Naive thymus-derived CD4-positive, alpha-beta T cell (primary cell): ENCODE data around the gene PRR18. TPM values are rescaled to one million over a fixed set of nuclear protein-coding genes. Genes with fewer than 3 reads are reported as not detected.
A peak's percentile ranks its signal among the peaks of the same experiment; 100 is the strongest.

ENCODE experiments used
- ATAC-seq: fragments of 150-1000 bp; cut with Tn5 transposase; 2 replicates; pipeline ENCODE4 v1.10.0; 2021; ENCODE audit warnings: mild to moderate bottlenecking, moderate library complexity
- CTCF ChIA-PET: fragments of 350-600 bp; sonication (Branson Sonifier 250); formaldehyde crosslinking; loops from one replicate; lab custom pipeline; 2021; ENCODE audit warnings: antibody characterized with exemption; lab: Charles Lee
- POLR2A ChIA-PET: fragments of 350-600 bp; sonication (Branson Sonifier 250); formaldehyde crosslinking; loops from one replicate; lab custom pipeline; 2021; ENCODE audit warnings: antibody characterized with exemption, inconsistent platforms; lab: Charles Lee
- DNase-seq, 9 donors: peaks; one replicate each; pipeline versions ENCODE4 v3.0.0 to v3.0.0-alpha.2; 2020 to 2022; ENCODE audit warnings: mixed read lengths in 1 of 9
- H3K27ac ChIP-seq: one replicate; pipeline ENCODE4 v1.7.0; 2013; ENCODE audit warnings: mild to moderate bottlenecking, low read depth, low read length, moderate library complexity
- H3K27me3 ChIP-seq, 2 donors: one replicate each; pipeline ENCODE4 v1.7.0; 2013; ENCODE audit warnings: low read length in 2 of 2, mild to moderate bottlenecking in 2 of 2, moderate library complexity in 2 of 2; ENCODE audit not compliant: control insufficient read depth in 2 of 2, insufficient read depth in 2 of 2
- H3K36me3 ChIP-seq, 3 experiments: 1 replicate in 2 of 3; 2 replicates in 1 of 3; pipeline ENCODE4 v1.7.0; 2013; ENCODE audit warnings: low read length in 3 of 3, mild to moderate bottlenecking in 3 of 3, moderate library complexity in 1 of 3; ENCODE audit not compliant: insufficient read depth in 3 of 3, control insufficient read depth in 2 of 3
- H3K4me1 ChIP-seq, 2 donors: one replicate each; pipeline ENCODE4 v1.7.0; 2013; ENCODE audit warnings: low read length in 2 of 2, mild to moderate bottlenecking in 2 of 2, moderate library complexity in 1 of 2; ENCODE audit not compliant: control insufficient read depth in 2 of 2, insufficient read depth in 2 of 2
- H3K4me3 ChIP-seq: 2 replicates; pipeline ENCODE4 v1.7.0; 2013; ENCODE audit warnings: mild to moderate bottlenecking, low read length
- H3K9me3 ChIP-seq, 3 experiments: 1 replicate in 2 of 3; 2 replicates in 1 of 3; pipeline ENCODE4 v1.7.0; 2013; ENCODE audit warnings: low read length in 3 of 3; ENCODE audit not compliant: control insufficient read depth in 2 of 3
- H3K27ac Mint-ChIP-seq, 9 donors: one replicate each; pipeline ENCODE4 v1.8.0; 2020 to 2022; ENCODE audit warnings: mixed read lengths in 9 of 9, mild to moderate bottlenecking in 8 of 9, moderate library complexity in 5 of 9, inconsistent platforms in 2 of 9
- H3K27me3 Mint-ChIP-seq, 5 donors: one replicate each; pipeline ENCODE4 v1.8.0; 2021 to 2022; ENCODE audit warnings: mixed read lengths in 5 of 5, mild to moderate bottlenecking in 1 of 5
- H3K36me3 Mint-ChIP-seq, 5 donors: one replicate each; pipeline ENCODE4 v1.8.0; 2020 to 2022; ENCODE audit warnings: mixed read lengths in 5 of 5, mild to moderate bottlenecking in 3 of 5, inconsistent platforms in 1 of 5
- H3K4me1 Mint-ChIP-seq, 7 donors: one replicate each; pipeline ENCODE4 v1.8.0; 2020 to 2022; ENCODE audit warnings: mixed read lengths in 7 of 7, mild to moderate bottlenecking in 3 of 7, inconsistent platforms in 1 of 7
- H3K4me3 Mint-ChIP-seq, 10 donors: one replicate each; pipeline ENCODE4 v1.8.0; 2020 to 2022; ENCODE audit warnings: mild to moderate bottlenecking in 10 of 10, mixed read lengths in 10 of 10, moderate library complexity in 6 of 10, inconsistent platforms in 2 of 10
- H3K9me3 Mint-ChIP-seq, 11 donors: one replicate each; pipeline ENCODE4 v1.8.0; 2020 to 2022; ENCODE audit warnings: mixed read lengths in 11 of 11, mild to moderate bottlenecking in 4 of 11, inconsistent platforms in 1 of 11, moderate library complexity in 1 of 11
- intact Hi-C, 2 donors: fragments of 100-400 bp; cut with micrococcal nuclease; formaldehyde crosslinking; loops; one replicate each; pipeline ENCODE4 v1.15.1; 2023
- polyA plus RNA-seq, 2 donors: library from polyadenylated mRNA; unstranded; fragments of 300-500 nt; fragmentation: Illumina TruSeq; gene quantifications; one replicate each; pipeline ENCODE4 v1.2.3, GENCODE V29; 2021
- total RNA-seq, 6 experiments: library from RNA in 5 of 6; stranded (reverse) in 5 of 6; gene quantifications; 1 replicate in 5 of 6; 2 replicates in 1 of 6; pipeline ENCODE4 v1.2.3 and lab custom pipeline; 2021 to 2026

Gene PRR18
- total and polyA plus RNA-seq, 7 experiments from 2014 or later = not detected

GRCh38 chr6:166281104-166281503 lies 27.1 kb downstream of the PRR18 start:
- Histone ChIP-seq H3K27ac (no peak overlapping the region), H3K36me3 (no peaks in the 10 kb centered on the region), H3K4me1 (no peaks in the 10 kb centered on the region), H3K9me3 (no peaks in the 10 kb centered on the region), H3K27me3 (no peaks in the 10 kb centered on the region), H3K4me3 (no peak overlapping the region)
- ChIA-PET POLR2A (interaction anchor here (0.6 kb wide), 1 partner anchor 99 kb away, joined by 3 read pairs; no protein-coding TSS in a partner anchor), CTCF (interaction anchor here (0.7 to 2.1 kb wide), 2 partner anchors 119 to 244 kb away, joined by 3 to 9 read pairs; no protein-coding TSS in a partner anchor)
- ATAC-seq = no peak
- no peak overlapping the region for H3K4me3 Mint-ChIP-seq
- H3K27ac Mint-ChIP-seq = no peak overlapping the region
- H3K4me1 Mint-ChIP-seq = no peaks in the 10 kb centered on the region
- no peak for DNase-seq
- no peaks in the 10 kb centered on the region for H3K36me3 Mint-ChIP-seq
- no peaks in the 10 kb centered on the region for H3K9me3 Mint-ChIP-seq
- intact Hi-C loops = no loop called here
- peaks cover 0 to 19% (median 5%) of the 10 kb centered on the region in 5 donors for H3K27me3 Mint-ChIP-seq

- Mint-ChIP-seq H3K9me3 (no peaks in the 10 kb centered on the region), H3K27me3 (peaks cover 0 to 15% (median 5%) of the 10 kb centered on the region in 5 donors), H3K27ac (no peak overlapping the region), H3K36me3 (no peaks in the 10 kb centered on the region), H3K4me3 (no peak overlapping the region), H3K4me1 (peaks cover 0 to 7% (median 6%) of the 10 kb centered on the region in 7 donors)
- ChIA-PET POLR2A (no interaction called here), CTCF (interaction anchor here (0.6 to 1.1 kb wide), 2 partner anchors 122 to 202 kb away, joined by 3 to 5 read pairs; no protein-coding TSS in a partner anchor)
- H3K36me3 ChIP-seq = no peaks in the 10 kb centered on the region
- no peak for ATAC-seq
- intact Hi-C loops = loop anchor here (5.0 kb wide), 2 partner anchors 63 to 508 kb away; partner anchors contain the start of gene SFT2D1 (in 1 of the 2)
- H3K27ac ChIP-seq = no peak overlapping the region
- DNase-seq = no peak
- no peak overlapping the region for H3K4me3 ChIP-seq
- peaks cover 0 to 4% of the 10 kb centered on the region in 2 donors for H3K4me1 ChIP-seq
- H3K9me3 ChIP-seq = no peaks in the 10 kb centered on the region
- no peaks in the 10 kb centered on the region for H3K27me3 ChIP-seq
These were observed 28.9 kb downstream of the PRR18 start for GRCh38 chr6:166279393-166279679.

- ATAC-seq (no peak), DNase-seq (no peak)
- H3K4me3 ChIP-seq = no peak overlapping the region
- no peak overlapping the region for H3K27ac Mint-ChIP-seq
- peaks cover 0 to 15% (median 5%) of the 10 kb centered on the region in 5 donors for H3K27me3 Mint-ChIP-seq
- H3K4me1 ChIP-seq = peaks cover 0 to 4% of the 10 kb centered on the region in 2 donors
- no peaks in the 10 kb centered on the region for H3K27me3 ChIP-seq
- H3K36me3 Mint-ChIP-seq = no peaks in the 10 kb centered on the region
- ChIA-PET POLR2A (no interaction called here), CTCF (no interaction called here)
- no peaks in the 10 kb centered on the region for H3K9me3 ChIP-seq
- no peak overlapping the region for H3K27ac ChIP-seq
- intact Hi-C loops = loop anchor here (5.0 kb wide), 2 partner anchors 64 to 509 kb away; partner anchors contain the start of gene SFT2D1 (in 1 of the 2)
- H3K4me3 Mint-ChIP-seq = no peak overlapping the region
- no peaks in the 10 kb centered on the region for H3K36me3 ChIP-seq
- H3K9me3 Mint-ChIP-seq = no peaks in the 10 kb centered on the region
- H3K4me1 Mint-ChIP-seq = peaks cover 0 to 7% (median 6%) of the 10 kb centered on the region in 7 donors
These were observed 29.4 kb downstream of the PRR18 start for GRCh38 chr6:166278579-166279392.

- no peak overlapping the region for H3K27ac ChIP-seq
- peaks cover 0 to 4% of the 10 kb centered on the region in 2 donors for H3K4me1 ChIP-seq
These were observed 30.2 kb downstream of the PRR18 start for GRCh38 chr6:166277892-166278578.

GRCh38 chr6:166277018-166277417 lies 31.2 kb downstream of the PRR18 start:
- POLR2A ChIA-PET = interaction anchor here (0.7 kb wide), 1 partner anchor 124 kb away, joined by 5 read pairs; no protein-coding TSS in a partner anchor
- H3K27ac Mint-ChIP-seq = no peak overlapping the region

More at GRCh38 chr6:166277892-166278578, 30.2 kb downstream of the PRR18 start:
- DNase-seq = no peak
- H3K36me3 ChIP-seq = no peaks in the 10 kb centered on the region
- POLR2A ChIA-PET = no interaction called here
- Mint-ChIP-seq H3K27ac (no peak overlapping the region), H3K27me3 (peaks cover 0 to 15% (median 5%) of the 10 kb centered on the region in 5 donors), H3K4me1 (peaks cover 0 to 7% (median 6%) of the 10 kb centered on the region in 7 donors), H3K9me3 (no peaks in the 10 kb centered on the region), H3K4me3 (no peak overlapping the region), H3K36me3 (no peaks in the 10 kb centered on the region)
- H3K27me3 ChIP-seq = no peaks in the 10 kb centered on the region
- ATAC-seq = no peak
- CTCF ChIA-PET = interaction anchor here (0.7 to 2.5 kb wide), 2 partner anchors 122 to 161 kb away, joined by 4 to 34 read pairs; no protein-coding TSS in a partner anchor
- H3K9me3 ChIP-seq = no peaks in the 10 kb centered on the region
- intact Hi-C loops = loop anchor here (5.0 kb wide), 2 partner anchors 64 to 509 kb away; partner anchors contain the start of gene SFT2D1 (in 1 of the 2)
- H3K4me3 ChIP-seq = no peak overlapping the region

GRCh38 chr6:166275714-166276166 lies 32.5 kb downstream of the PRR18 start:
- peak; percentile 95 for ATAC-seq
- Mint-ChIP-seq H3K36me3 (no peaks in the 10 kb centered on the region), H3K4me3 (peak overlapping the region in 1 of 10 donors; percentile 35), H3K27me3 (peaks cover 0 to 15% (median 0%) of the 10 kb centered on the region in 5 donors), H3K27ac (peak overlapping the region in 4 of 9 donors; percentile 30 to 85 (median 74)), H3K9me3 (no peaks in the 10 kb centered on the region), H3K4me1 (peaks cover 0 to 7% (median 6%) of the 10 kb centered on the region in 7 donors)
- Histone ChIP-seq H3K4me1 (peaks cover 0 to 4% of the 10 kb centered on the region in 2 donors), H3K4me3 (no peak overlapping the region), H3K27me3 (no peaks in the 10 kb centered on the region), H3K9me3 (no peaks in the 10 kb centered on the region), H3K27ac (no peak overlapping the region), H3K36me3 (no peaks in the 10 kb centered on the region)
- CTCF ChIA-PET = interaction anchor here (0.7 to 2.5 kb wide), 2 partner anchors 124 to 169 kb away, joined by 3 to 34 read pairs; no protein-coding TSS in a partner anchor
- POLR2A ChIA-PET = interaction anchor here (0.6 kb wide), 1 partner anchor 213 kb away, joined by 3 read pairs; no protein-coding TSS in a partner anchor
- peak; percentile 49 to 92 (median 78) for DNase-seq
- intact Hi-C loops = loop anchor here (1.0 to 5.0 kb wide), 9 partner anchors 16 to 512 kb away; partner anchors contain the start of genes MPC1 (in 1 of the 2) and SFT2D1 (in 1 of the 2)

More at GRCh38 chr6:166277018-166277417, 31.2 kb downstream of the PRR18 start:
- H3K9me3 Mint-ChIP-seq = no peaks in the 10 kb centered on the region
- H3K4me1 Mint-ChIP-seq = peaks cover 0 to 7% (median 6%) of the 10 kb centered on the region in 7 donors
- CTCF ChIA-PET = interaction anchor here (0.7 to 2.5 kb wide), 3 partner anchors 123 to 289 kb away, joined by 3 to 34 read pairs (median 4); no protein-coding TSS in a partner anchor
- Histone ChIP-seq H3K36me3 (no peaks in the 10 kb centered on the region), H3K4me3 (no peak overlapping the region), H3K27me3 (no peaks in the 10 kb centered on the region), H3K9me3 (no peaks in the 10 kb centered on the region), H3K27ac (no peak overlapping the region), H3K4me1 (peaks cover 0 to 4% of the 10 kb centered on the region in 2 donors)
- peaks cover 0 to 15% (median 0%) of the 10 kb centered on the region in 5 donors for H3K27me3 Mint-ChIP-seq
- H3K36me3 Mint-ChIP-seq = no peaks in the 10 kb centered on the region
- H3K4me3 Mint-ChIP-seq = no peak overlapping the region
- no peak for DNase-seq
- no peak for ATAC-seq
- intact Hi-C loops = loop anchor here (5.0 kb wide), 2 partner anchors 65 to 510 kb away; partner anchors contain the start of gene SFT2D1 (in 1 of the 2)
